Activated naive CD4-positive, alpha-beta T cell treated with anti-CD3 and anti-CD28 coated beads, Interleukin-2, amount 10 ng/mL, durations not matched to agents 7 days and 5 days (primary cell): ENCODE results near the gene RBM8A.

Experiments used
- CTCF ChIA-PET: fragments of 350-600 bp; sonication (Branson Sonifier 250); formaldehyde crosslinking; loops from one replicate; lab custom pipeline; 2021; ENCODE audit warnings: antibody characterized with exemption; lab: Charles Lee
- DNase-seq: peaks from one replicate; pipeline ENCODE4 v3.0.0-alpha.2; 2020
- H3K27ac Mint-ChIP-seq: one replicate; pipeline ENCODE4 v1.8.0; 2021; ENCODE audit warnings: mild to moderate bottlenecking, moderate library complexity, mixed read lengths
- H3K27me3 Mint-ChIP-seq: one replicate; pipeline ENCODE4 v1.8.0; 2021; ENCODE audit warnings: mild to moderate bottlenecking, mixed read lengths
- H3K36me3 Mint-ChIP-seq: one replicate; pipeline ENCODE4 v1.8.0; 2021; ENCODE audit warnings: mixed read lengths
- H3K4me1 Mint-ChIP-seq: one replicate; pipeline ENCODE4 v1.8.0; 2021; ENCODE audit warnings: mixed read lengths
- H3K4me3 Mint-ChIP-seq: one replicate; pipeline ENCODE4 v1.8.0; 2021; ENCODE audit warnings: mild to moderate bottlenecking, moderate library complexity, mixed read lengths
- H3K9me3 Mint-ChIP-seq: one replicate; pipeline ENCODE4 v1.8.0; 2021; ENCODE audit warnings: mixed read lengths

RBM8A gene

GRCh38 chr1:145961109-145961424 is 33.8 kb upstream of the RBM8A start:
- Mint-ChIP-seq H3K9me3 (no peaks in the 10 kb centered on the region), H3K4me3 (peak overlapping the region; percentile 87), H3K27ac (peak overlapping the region; percentile 50), H3K27me3 (peaks cover 28% of the 10 kb centered on the region), H3K36me3 (peaks cover 3% of the 10 kb centered on the region), H3K4me1 (peaks cover 71% of the 10 kb centered on the region)
- CTCF ChIA-PET = no interaction called here
- DNase-seq = no peak

GRCh38 chr1:145960468-145961108 is 33.3 kb upstream of the RBM8A start:
- peaks cover 76% of the 10 kb centered on the region for H3K4me1 Mint-ChIP-seq
- peak overlapping the region; percentile 87 for H3K4me3 Mint-ChIP-seq
- H3K27me3 Mint-ChIP-seq = peaks cover 28% of the 10 kb centered on the region
- CTCF ChIA-PET = interaction anchor here (1.2 kb wide), 1 partner anchor 33 kb away, joined by 3 read pairs; the partner anchor contains the start of gene RBM8A
- H3K36me3 Mint-ChIP-seq = peaks cover 3% of the 10 kb centered on the region
- no peak overlapping the region for H3K27ac Mint-ChIP-seq
- DNase-seq = peak; percentile 78
- H3K9me3 Mint-ChIP-seq = no peaks in the 10 kb centered on the region

- no peak for DNase-seq
- H3K36me3 Mint-ChIP-seq = no peaks in the 10 kb centered on the region
- H3K4me1 Mint-ChIP-seq = peaks cover 76% of the 10 kb centered on the region
- H3K27ac Mint-ChIP-seq = no peak overlapping the region
- H3K9me3 Mint-ChIP-seq = no peaks in the 10 kb centered on the region
- peak overlapping the region; percentile 54 for H3K4me3 Mint-ChIP-seq
- CTCF ChIA-PET = interaction anchor here (1.2 kb wide), 1 partner anchor 32 kb away, joined by 3 read pairs; the partner anchor contains the start of gene RBM8A
- H3K27me3 Mint-ChIP-seq = peaks cover 28% of the 10 kb centered on the region
These were observed 32.7 kb upstream of the RBM8A start for GRCh38 chr1:145959957-145960467.

GRCh38 chr1:145959333-145959732 is 32.0 kb upstream of the RBM8A start:
- no peaks in the 10 kb centered on the region for H3K9me3 Mint-ChIP-seq
- peak overlapping the region; percentile 54 for H3K4me3 Mint-ChIP-seq
- peak overlapping the region; percentile 2 for H3K27ac Mint-ChIP-seq
- CTCF ChIA-PET = interaction anchor here (1.2 to 2.5 kb wide), 2 partner anchors 19 to 32 kb away, joined by 3 to 13 read pairs; partner anchors contain the start of gene RBM8A
- DNase-seq = no peak
- no peaks in the 10 kb centered on the region for H3K36me3 Mint-ChIP-seq
- H3K27me3 Mint-ChIP-seq = peaks cover 28% of the 10 kb centered on the region
- peaks cover 81% of the 10 kb centered on the region for H3K4me1 Mint-ChIP-seq

GRCh38 chr1:145958734-145959133 is 31.4 kb upstream of the RBM8A start:
- CTCF ChIA-PET = interaction anchor here (1.3 to 2.5 kb wide), 2 partner anchors 20 to 25 kb away, joined by 5 to 13 read pairs; no protein-coding TSS in a partner anchor
- H3K4me3 Mint-ChIP-seq = no peak overlapping the region
- DNase-seq = no peak

GRCh38 chr1:145957443-145958319 is 30.4 kb upstream of the RBM8A start, which contains the start of gene LIX1L:
LIX1L (minus strand) TSS chr1:145958017; CDS start chr1:145957927, 90 bp downstream.
- peak within 1 kb of the TSS; percentile 87 for H3K4me3 Mint-ChIP-seq
- CTCF ChIA-PET = interaction anchor here (0.9 to 2.5 kb wide), 4 partner anchors 21 to 112 kb away, joined by 3 to 13 read pairs (median 6); partner anchors contain the start of genes NUDT17 and RBM8A
- peaks cover 5% of the 10 kb centered on the region for H3K36me3 Mint-ChIP-seq
- no peaks in the 10 kb centered on the region for H3K9me3 Mint-ChIP-seq
- DNase-seq = peak; percentile 98
- peaks cover 28% of the 10 kb centered on the region for H3K27me3 Mint-ChIP-seq
- peaks cover 77% of the 10 kb centered on the region for H3K4me1 Mint-ChIP-seq
- peak within 1 kb of the TSS; percentile 95 for H3K27ac Mint-ChIP-seq

More at GRCh38 chr1:145958734-145959133, 31.4 kb upstream of the RBM8A start:
- Mint-ChIP-seq H3K36me3 (no peaks in the 10 kb centered on the region), H3K27me3 (peaks cover 28% of the 10 kb centered on the region), H3K4me1 (peaks cover 81% of the 10 kb centered on the region), H3K27ac (no peak overlapping the region), H3K9me3 (no peaks in the 10 kb centered on the region)

GRCh38 chr1:145956781-145957442 is 29.6 kb upstream of the RBM8A start:
- peaks cover 8% of the 10 kb centered on the region for H3K36me3 Mint-ChIP-seq
- H3K9me3 Mint-ChIP-seq = no peaks in the 10 kb centered on the region
- peak; percentile 38 for DNase-seq
- H3K27me3 Mint-ChIP-seq = peaks cover 26% of the 10 kb centered on the region
- CTCF ChIA-PET = interaction anchor here (2.5 kb wide), 1 partner anchor 21 kb away, joined by 13 read pairs; no protein-coding TSS in a partner anchor
- peak overlapping the region; percentile 95 for H3K27ac Mint-ChIP-seq
- H3K4me1 Mint-ChIP-seq = peaks cover 72% of the 10 kb centered on the region
- H3K4me3 Mint-ChIP-seq = peak overlapping the region; percentile 87

GRCh38 chr1:145956361-145956760 is 29.1 kb upstream of the RBM8A start:
- peaks cover 72% of the 10 kb centered on the region for H3K4me1 Mint-ChIP-seq

GRCh38 chr1:145955436-145955835 is 28.2 kb upstream of the RBM8A start:
- Mint-ChIP-seq H3K4me1 (peaks cover 75% of the 10 kb centered on the region), H3K4me3 (peak overlapping the region; percentile 87)
- CTCF ChIA-PET = no interaction called here

More at GRCh38 chr1:145956361-145956760, 29.1 kb upstream of the RBM8A start:
- peak overlapping the region; percentile 87 for H3K4me3 Mint-ChIP-seq
- peak overlapping the region; percentile 95 for H3K27ac Mint-ChIP-seq
- H3K27me3 Mint-ChIP-seq = peaks cover 20% of the 10 kb centered on the region
- DNase-seq = no peak
- CTCF ChIA-PET = no interaction called here
- no peaks in the 10 kb centered on the region for H3K9me3 Mint-ChIP-seq
- peaks cover 13% of the 10 kb centered on the region for H3K36me3 Mint-ChIP-seq

GRCh38 chr1:145953861-145954260 is 26.6 kb upstream of the RBM8A start:
- no peak overlapping the region for H3K27ac Mint-ChIP-seq
- peaks cover 21% of the 10 kb centered on the region for H3K36me3 Mint-ChIP-seq
- CTCF ChIA-PET = no interaction called here
- no peaks in the 10 kb centered on the region for H3K9me3 Mint-ChIP-seq
- no peak for DNase-seq
- H3K4me1 Mint-ChIP-seq = peaks cover 69% of the 10 kb centered on the region
- no peak overlapping the region for H3K4me3 Mint-ChIP-seq
- H3K27me3 Mint-ChIP-seq = no peaks in the 10 kb centered on the region

More at GRCh38 chr1:145955436-145955835, 28.2 kb upstream of the RBM8A start:
- no peak for DNase-seq
- no peak overlapping the region for H3K27ac Mint-ChIP-seq
- H3K27me3 Mint-ChIP-seq = peaks cover 11% of the 10 kb centered on the region
- H3K36me3 Mint-ChIP-seq = peaks cover 17% of the 10 kb centered on the region
- no peaks in the 10 kb centered on the region for H3K9me3 Mint-ChIP-seq

GRCh38 chr1:145952903-145953302 is 25.6 kb upstream of the RBM8A start:
- H3K27me3 Mint-ChIP-seq = no peaks in the 10 kb centered on the region
- H3K27ac Mint-ChIP-seq = no peak overlapping the region
- no peak overlapping the region for H3K4me3 Mint-ChIP-seq
- H3K36me3 Mint-ChIP-seq = peaks cover 26% of the 10 kb centered on the region
- peaks cover 59% of the 10 kb centered on the region for H3K4me1 Mint-ChIP-seq
- DNase-seq = no peak
- H3K9me3 Mint-ChIP-seq = no peaks in the 10 kb centered on the region
- CTCF ChIA-PET = no interaction called here

- CTCF ChIA-PET = no interaction called here
- no peak for DNase-seq
- no peak overlapping the region for H3K27ac Mint-ChIP-seq
- H3K27me3 Mint-ChIP-seq = no peaks in the 10 kb centered on the region
- H3K36me3 Mint-ChIP-seq = peaks cover 32% of the 10 kb centered on the region
- no peaks in the 10 kb centered on the region for H3K9me3 Mint-ChIP-seq
- H3K4me3 Mint-ChIP-seq = no peak overlapping the region
- H3K4me1 Mint-ChIP-seq = peaks cover 56% of the 10 kb centered on the region
These were observed 24.2 kb upstream of the RBM8A start for GRCh38 chr1:145951526-145951925.

GRCh38 chr1:145949219-145949618 is 21.9 kb upstream of the RBM8A start:
- DNase-seq = no peak
- Mint-ChIP-seq H3K4me1 (peaks cover 34% of the 10 kb centered on the region), H3K36me3 (peaks cover 41% of the 10 kb centered on the region), H3K9me3 (no peaks in the 10 kb centered on the region), H3K27me3 (no peaks in the 10 kb centered on the region), H3K4me3 (no peak overlapping the region), H3K27ac (no peak overlapping the region)
- CTCF ChIA-PET = interaction anchor here (1.1 to 1.4 kb wide), 2 partner anchors 28 to 104 kb away, joined by 4 read pairs; partner anchors contain the start of gene NUDT17
